ENCODE data around the gene DCTN2. TPM values are rescaled to one million over a fixed set of nuclear protein-coding genes. Genes with fewer than 3 reads are reported as not detected.

Gene DCTN2
- total RNA-seq, 1 donor from 2014 or later = 107 TPM

GRCh38 chr12:57543581-57543980 is 3.4 kb downstream of the DCTN2 start:
- Mint-ChIP-seq H3K4me3 (ENCODE audit: unreplicated experiment) (no peak overlapping the region), H3K36me3 (ENCODE audit: low read depth, unreplicated experiment) (peaks cover 13% of the 10 kb centered on the region), H3K27ac (ENCODE audit: unreplicated experiment) (no peak overlapping the region), H3K27me3 (ENCODE audit: low read depth, unreplicated experiment) (peaks cover 3% of the 10 kb centered on the region), H3K4me1 (ENCODE audit: low read depth, unreplicated experiment) (peaks cover 28% of the 10 kb centered on the region), H3K9me3 (ENCODE audit: unreplicated experiment) (no peaks in the 10 kb centered on the region)
- H2AFZ ChIP-seq (ENCODE audit: low read depth, low read length) = no peak overlapping the region
- peaks cover 60% of the 10 kb centered on the region for H3K79me2 ChIP-seq (ENCODE audit: insufficient read depth, low read length)
- no peak overlapping the region for H3K4me3 ChIP-seq (ENCODE audit: insufficient read depth, low read depth, low read length)
- no peaks in the 10 kb centered on the region for H3K9me3 ChIP-seq (ENCODE audit: insufficient read depth, low read depth, low read length)
- H3K27ac ChIP-seq (ENCODE audit: low read depth, low read length) = no peak overlapping the region
- peaks cover 6% of the 10 kb centered on the region for H3K36me3 ChIP-seq (ENCODE audit: insufficient read depth, low read length)
- peaks cover 57% of the 10 kb centered on the region for H4K20me1 ChIP-seq (ENCODE audit: insufficient read depth, low read length)
- TF ChIP-seq EZH2 (IDR thresholded peaks at IDR 0.05; ENCODE audit: insufficient read depth, low read length) (no peak), CTCF (IDR thresholded peaks at IDR 0.05; ENCODE audit: insufficient read depth, low read depth, low read length) (no peak)
- peaks cover 25% of the 10 kb centered on the region for H3K4me1 ChIP-seq (ENCODE audit: insufficient read depth, low read length)
- FAIRE-seq (no peak), DNase-seq (ENCODE audit: low read depth) (no peak)
- H3K9ac ChIP-seq (ENCODE audit: low read length) = no peak overlapping the region
- H3K4me2 ChIP-seq (ENCODE audit: low read length) = no peak overlapping the region
- peaks cover 2% of the 10 kb centered on the region for H3K27me3 ChIP-seq (ENCODE audit: insufficient read depth, low read length)

- Mint-ChIP-seq H3K9me3 (ENCODE audit: unreplicated experiment) (no peaks in the 10 kb centered on the region), H3K4me3 (ENCODE audit: unreplicated experiment) (no peak overlapping the region), H3K4me1 (ENCODE audit: low read depth, unreplicated experiment) (peaks cover 28% of the 10 kb centered on the region), H3K27me3 (ENCODE audit: low read depth, unreplicated experiment) (no peaks in the 10 kb centered on the region), H3K27ac (ENCODE audit: unreplicated experiment) (no peak overlapping the region), H3K36me3 (ENCODE audit: low read depth, unreplicated experiment) (peaks cover 17% of the 10 kb centered on the region)
- Histone ChIP-seq H3K9me3 (ENCODE audit: insufficient read depth, low read depth, low read length) (no peaks in the 10 kb centered on the region), H4K20me1 (ENCODE audit: insufficient read depth, low read length) (peaks cover 66% of the 10 kb centered on the region), H3K27ac (ENCODE audit: low read depth, low read length) (no peak overlapping the region), H3K36me3 (ENCODE audit: insufficient read depth, low read length) (peaks cover 15% of the 10 kb centered on the region), H3K79me2 (ENCODE audit: insufficient read depth, low read length) (peaks cover 57% of the 10 kb centered on the region), H3K4me2 (ENCODE audit: low read length) (peak overlapping the region; percentile 2), H3K27me3 (ENCODE audit: insufficient read depth, low read length) (no peaks in the 10 kb centered on the region), H3K4me3 (ENCODE audit: insufficient read depth, low read depth, low read length) (no peak overlapping the region), H3K9ac (ENCODE audit: low read length) (no peak overlapping the region), H2AFZ (ENCODE audit: low read depth, low read length) (no peak overlapping the region), H3K4me1 (ENCODE audit: insufficient read depth, low read length) (peaks cover 21% of the 10 kb centered on the region)
- DNase-seq (ENCODE audit: low read depth) (no peak), FAIRE-seq (no peak)
- TF ChIP-seq CTCF (IDR thresholded peaks at IDR 0.05; ENCODE audit: insufficient read depth, low read depth, low read length) = no peak
- no peak for TF ChIP-seq EZH2 (IDR thresholded peaks at IDR 0.05; ENCODE audit: insufficient read depth, low read length)
Observed at GRCh38 chr12:57541717-57542116, 5.3 kb downstream of the DCTN2 start.

- H3K4me2 ChIP-seq (ENCODE audit: low read length) = peak overlapping the region; percentile 2
- H3K9ac ChIP-seq (ENCODE audit: low read length) = no peak overlapping the region
- no peak overlapping the region for H2AFZ ChIP-seq (ENCODE audit: low read depth, low read length)
- H3K4me3 ChIP-seq (ENCODE audit: insufficient read depth, low read depth, low read length) = no peak overlapping the region
- H3K9me3 ChIP-seq (ENCODE audit: insufficient read depth, low read depth, low read length) = no peaks in the 10 kb centered on the region
- DNase-seq (ENCODE audit: low read depth) = peak; percentile 30
- peaks cover 67% of the 10 kb centered on the region for H4K20me1 ChIP-seq (ENCODE audit: insufficient read depth, low read length)
- H3K9me3 Mint-ChIP-seq (ENCODE audit: unreplicated experiment) = no peaks in the 10 kb centered on the region
- no peaks in the 10 kb centered on the region for H3K27me3 Mint-ChIP-seq (ENCODE audit: low read depth, unreplicated experiment)
- no peak overlapping the region for H3K27ac Mint-ChIP-seq (ENCODE audit: unreplicated experiment)
- peaks cover 17% of the 10 kb centered on the region for H3K36me3 ChIP-seq (ENCODE audit: insufficient read depth, low read length)
- no peak overlapping the region for H3K27ac ChIP-seq (ENCODE audit: low read depth, low read length)
- FAIRE-seq = no peak
- H3K36me3 Mint-ChIP-seq (ENCODE audit: low read depth, unreplicated experiment) = peaks cover 18% of the 10 kb centered on the region
- peak overlapping the region; percentile 14 for H3K4me3 Mint-ChIP-seq (ENCODE audit: unreplicated experiment)
- peaks cover 17% of the 10 kb centered on the region for H3K4me1 ChIP-seq (ENCODE audit: insufficient read depth, low read length)
- no peaks in the 10 kb centered on the region for H3K27me3 ChIP-seq (ENCODE audit: insufficient read depth, low read length)
- TF ChIP-seq EZH2 (IDR thresholded peaks at IDR 0.05; ENCODE audit: insufficient read depth, low read length) = no peak
- no peak for TF ChIP-seq CTCF (IDR thresholded peaks at IDR 0.05; ENCODE audit: insufficient read depth, low read depth, low read length)
- H3K4me1 Mint-ChIP-seq (ENCODE audit: low read depth, unreplicated experiment) = peaks cover 27% of the 10 kb centered on the region
- H3K79me2 ChIP-seq (ENCODE audit: insufficient read depth, low read length) = peaks cover 55% of the 10 kb centered on the region
Observed at GRCh38 chr12:57541001-57541400, 6.0 kb downstream of the DCTN2 start.

Data from astrocyte (in vitro differentiated cells and primary cell).